ENCODE measurements around the gene SLC16A4. TPM values are rescaled to one million over a fixed set of nuclear protein-coding genes. Genes with fewer than 3 reads are reported as not detected.

SLC16A4 gene
- total and polyA plus RNA-seq, 2 experiments from 2014 or later: 0.94 to 1.6 TPM

GRCh38 chr1:110361856-110362255 lies 29.0 kb downstream of the SLC16A4 start:
- H3K79me2 ChIP-seq (replicated peaks; ENCODE audit: insufficient read depth): peaks cover 90% of the 10 kb centered on the region
- H3K27me3 Mint-ChIP-seq (ENCODE audit: insufficient read depth, low read depth, poor library complexity): peaks cover 5% of the 10 kb centered on the region

More at GRCh38 chr1:110361856-110362255, 29.0 kb downstream of the SLC16A4 start:
- Histone ChIP-seq H3K27ac (ENCODE audit: low read depth) (no peak overlapping the region), H3K27me3 (ENCODE audit: insufficient read depth) (no peaks in the 10 kb centered on the region), H2AFZ (no peak overlapping the region), H3K4me3 (no peak overlapping the region), H3F3A (replicated peaks; ENCODE audit: low read depth) (no peaks in the 10 kb centered on the region), H4K20me1 (replicated peaks; ENCODE audit: insufficient read depth) (peaks cover 39% of the 10 kb centered on the region), H3K4me1 (ENCODE audit: insufficient read depth) (no peaks in the 10 kb centered on the region), H3K36me3 (ENCODE audit: insufficient read depth) (peaks cover 11% of the 10 kb centered on the region; the same call in 1 of the 2 replicates), H3K9me2 (ENCODE audit: insufficient read depth) (no peaks in the 10 kb centered on the region), H3K4me2 (no peak overlapping the region)
- ATAC-seq (no peak), DNase-seq (ENCODE audit: low spot score) (no peak)
- Mint-ChIP-seq H3K9me3 (no peaks in the 10 kb centered on the region), H3K4me1 (no peaks in the 10 kb centered on the region), H3K27ac (no peak overlapping the region), H3K4me3 (no peak overlapping the region), H3K36me3 (ENCODE audit: low read depth) (peaks cover 49% of the 10 kb centered on the region)
- TF ChIP-seq REST (IDR thresholded peaks at IDR 0.05; ENCODE audit: unreplicated experiment) (no peak), CTCF (conservative IDR thresholded peaks at IDR 0.05; ENCODE audit: low read depth in 2 of 2) (no peak), ZNF114 (CRISPR knock-in tag; IDR thresholded peaks at IDR 0.05) (no peak), EZH2phosphoT487 (IDR thresholded peaks at IDR 0.05; ENCODE audit: unreplicated experiment) (no peak), POLR2AphosphoS5 (IDR thresholded peaks at IDR 0.05; ENCODE audit: low read depth) (no peak), ETS1 (IDR thresholded peaks at IDR 0.05) (no peak), ZNF331 (CRISPR knock-in tag; IDR thresholded peaks at IDR 0.05; ENCODE audit: low read depth) (no peak), CREB1 (CRISPR knock-in tag; IDR thresholded peaks at IDR 0.05; ENCODE audit: low read depth) (no peak), EZH2 (IDR thresholded peaks at IDR 0.05; ENCODE audit: low read depth, unreplicated experiment) (no peak), ZNF462 (CRISPR knock-in tag; IDR thresholded peaks at IDR 0.05) (no peak), STAT1 (IDR thresholded peaks at IDR 0.05; ENCODE audit: unreplicated experiment) (no peak), JUNB (IDR thresholded peaks at IDR 0.05; ENCODE audit: unreplicated experiment) (no peak), NANOG (IDR thresholded peaks at IDR 0.05; ENCODE audit: borderline replicate concordance) (no peak)

All from GM23338 (cell line).